Psoas muscle (tissue), 8 donors: ENCODE measurements around the gene HOXB9. TPM values are rescaled to one million over a fixed set of nuclear protein-coding genes. Genes with fewer than 3 reads are reported as not detected.

Experiments used
- ATAC-seq, 4 donors: fragments of 200-7000 bp; cut with Tn5 transposase; one replicate each; pipeline ENCODE4 v1.9.1; 2020; ENCODE audit warnings: moderate library complexity in 3 of 4, mild to moderate bottlenecking in 2 of 4
- DNase-seq, 2 donors: peaks; one replicate each; pipeline ENCODE4 v3.0.0-alpha.2; 2020
- H3K27ac ChIP-seq: fragments of 200-600 bp; one replicate; pipeline ENCODE4 v1.8.0; 2022
- H3K27me3 ChIP-seq, 3 donors: fragments of 200-600 bp in 1 of 3; one replicate each; pipeline versions ENCODE4 v1.6.1 to v1.8.0; 2013 to 2022; ENCODE audit warnings: low read length in 2 of 3, mild to moderate bottlenecking in 2 of 3, moderate library complexity in 1 of 3; ENCODE audit not compliant: insufficient read depth in 3 of 3
- H3K36me3 ChIP-seq, 2 donors: fragments of 200-600 bp in 1 of 2; one replicate each; pipeline versions ENCODE4 v1.6.1 to v1.8.0; 2013 to 2022; ENCODE audit warnings: low read depth in 1 of 2, mild to moderate bottlenecking in 1 of 2, moderate library complexity in 1 of 2; ENCODE audit not compliant: insufficient read depth in 1 of 2
- H3K4me1 ChIP-seq: fragments of 200-600 bp; one replicate; pipeline ENCODE4 v1.8.0; 2022
- H3K4me3 ChIP-seq: fragments of 200-600 bp; one replicate; pipeline ENCODE4 v1.8.0; 2022; ENCODE audit warnings: mild to moderate bottlenecking
- H3K9me3 ChIP-seq: fragments of 200-600 bp; one replicate; pipeline ENCODE4 v1.8.0; 2022
- WGBS, 3 donors: extraction: QIAGEN DNeasy Blood & Tissue Kit; methylation state at CpG; one replicate each; pipeline versions ENCODE4 v1.1.6 to v1.1.7; 2013; 5-methylcytosine and 5-hydroxymethylcytosine counted together
- intact Hi-C, 2 donors: fragments of 100-400 bp; cut with DNase I; formaldehyde crosslinking; loops; one replicate each; pipeline versions ENCODE4 v1.11.0 to v1.14.2; 2022
- polyA plus RNA-seq, 3 donors: library from polyadenylated mRNA; stranded (reverse); fragments of 200-250 nt; gene quantifications; one replicate each; pipeline ENCODE4 v1.2.3, GENCODE V29; 2013
- total RNA-seq, 4 donors: library from RNA; stranded (reverse); fragmentation: NEBNext Ultra II Directional in 2 of 4; extraction: Animal tissue kit (Norgen Biotek cat#: 25700) in 2 of 4; gene quantifications; one replicate each; pipeline versions ENCODE4 v1.2.1 to v1.2.4, GENCODE V29; 2021 to 2023
- TF ChIP-seq, protein P1 (sequence below): fragments of 200-600 bp; IDR thresholded peaks from one replicate; pipeline ENCODE4 v1.8.0; 2022; ENCODE audit warnings: antibody characterized with exemption
- donor health status: healthy with polysubstance abuse.
- donor health status: DM: no; HTN: no; CAD: no; lungs with moderate emphysema.
- donor health status: Bipolar disorder and iron deficiency.
- donor health status: healthy.
- donor health status: DM: yes; HTN: yes; CAD: no.
- donor health status: DM: no; HTN: no; CAD: no.
- donor health status: DM: no; HTN: no; CAD: no.
- donor health status: DM: yes; HTN: yes; CAD: no.

Gene HOXB9
- total and polyA plus RNA-seq, 7 donors, result 0.01 to 0.10 (median 0.03) TPM; not detected in 4

DNA sequence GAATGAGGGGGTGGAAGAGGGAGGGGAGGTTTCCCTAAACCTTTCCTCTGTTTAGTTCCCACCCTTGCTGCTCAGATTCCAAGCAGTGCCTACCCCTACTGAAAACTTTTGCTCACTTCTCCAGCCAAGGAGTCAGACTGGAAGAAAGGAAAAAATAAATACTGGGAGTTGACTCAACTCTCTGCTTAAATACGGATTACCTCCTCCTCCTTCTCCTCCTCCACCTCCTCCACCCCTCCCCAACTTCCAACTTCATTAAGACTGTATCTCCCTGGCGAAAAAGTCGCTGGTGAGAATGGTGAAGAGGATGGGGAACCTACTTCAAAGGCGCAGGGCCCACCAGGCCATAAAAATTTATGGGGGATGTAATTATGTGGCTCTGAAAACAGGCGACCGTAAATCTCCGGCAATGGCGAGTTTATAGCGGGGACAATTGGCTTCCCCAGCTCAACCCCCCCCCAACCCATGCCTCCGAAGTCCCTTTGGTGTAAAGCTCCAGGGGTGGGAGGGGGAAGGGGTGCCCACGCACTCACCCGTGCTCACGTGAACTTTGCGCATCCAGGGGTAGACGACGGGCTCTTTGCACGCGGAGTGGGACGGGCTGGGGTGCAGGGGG lies 48.7 kb downstream of the HOXB9 start:
- Histone ChIP-seq H3K4me1 (no peaks in the 10 kb centered on the region), H3K27me3 (peaks cover 1 to 91% (median 29%) of the 10 kb centered on the region in 3 donors), H3K36me3 (no peaks in the 10 kb centered on the region), H3K27ac (peak overlapping the region; percentile 65), H3K4me3 (peak overlapping the region; percentile 73), H3K9me3 (no peaks in the 10 kb centered on the region)
- 12 to 14% (median 12%) methylated on average over 13 to 19 of the region's 19 CpGs for WGBS, 3 donors
- TF ChIP-seq, protein P1, sequence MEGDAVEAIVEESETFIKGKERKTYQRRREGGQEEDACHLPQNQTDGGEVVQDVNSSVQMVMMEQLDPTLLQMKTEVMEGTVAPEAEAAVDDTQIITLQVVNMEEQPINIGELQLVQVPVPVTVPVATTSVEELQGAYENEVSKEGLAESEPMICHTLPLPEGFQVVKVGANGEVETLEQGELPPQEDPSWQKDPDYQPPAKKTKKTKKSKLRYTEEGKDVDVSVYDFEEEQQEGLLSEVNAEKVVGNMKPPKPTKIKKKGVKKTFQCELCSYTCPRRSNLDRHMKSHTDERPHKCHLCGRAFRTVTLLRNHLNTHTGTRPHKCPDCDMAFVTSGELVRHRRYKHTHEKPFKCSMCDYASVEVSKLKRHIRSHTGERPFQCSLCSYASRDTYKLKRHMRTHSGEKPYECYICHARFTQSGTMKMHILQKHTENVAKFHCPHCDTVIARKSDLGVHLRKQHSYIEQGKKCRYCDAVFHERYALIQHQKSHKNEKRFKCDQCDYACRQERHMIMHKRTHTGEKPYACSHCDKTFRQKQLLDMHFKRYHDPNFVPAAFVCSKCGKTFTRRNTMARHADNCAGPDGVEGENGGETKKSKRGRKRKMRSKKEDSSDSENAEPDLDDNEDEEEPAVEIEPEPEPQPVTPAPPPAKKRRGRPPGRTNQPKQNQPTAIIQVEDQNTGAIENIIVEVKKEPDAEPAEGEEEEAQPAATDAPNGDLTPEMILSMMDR, result no peak
- no peak for DNase-seq
- intact Hi-C loops, result no loop called here
- no peak for ATAC-seq

DNA sequence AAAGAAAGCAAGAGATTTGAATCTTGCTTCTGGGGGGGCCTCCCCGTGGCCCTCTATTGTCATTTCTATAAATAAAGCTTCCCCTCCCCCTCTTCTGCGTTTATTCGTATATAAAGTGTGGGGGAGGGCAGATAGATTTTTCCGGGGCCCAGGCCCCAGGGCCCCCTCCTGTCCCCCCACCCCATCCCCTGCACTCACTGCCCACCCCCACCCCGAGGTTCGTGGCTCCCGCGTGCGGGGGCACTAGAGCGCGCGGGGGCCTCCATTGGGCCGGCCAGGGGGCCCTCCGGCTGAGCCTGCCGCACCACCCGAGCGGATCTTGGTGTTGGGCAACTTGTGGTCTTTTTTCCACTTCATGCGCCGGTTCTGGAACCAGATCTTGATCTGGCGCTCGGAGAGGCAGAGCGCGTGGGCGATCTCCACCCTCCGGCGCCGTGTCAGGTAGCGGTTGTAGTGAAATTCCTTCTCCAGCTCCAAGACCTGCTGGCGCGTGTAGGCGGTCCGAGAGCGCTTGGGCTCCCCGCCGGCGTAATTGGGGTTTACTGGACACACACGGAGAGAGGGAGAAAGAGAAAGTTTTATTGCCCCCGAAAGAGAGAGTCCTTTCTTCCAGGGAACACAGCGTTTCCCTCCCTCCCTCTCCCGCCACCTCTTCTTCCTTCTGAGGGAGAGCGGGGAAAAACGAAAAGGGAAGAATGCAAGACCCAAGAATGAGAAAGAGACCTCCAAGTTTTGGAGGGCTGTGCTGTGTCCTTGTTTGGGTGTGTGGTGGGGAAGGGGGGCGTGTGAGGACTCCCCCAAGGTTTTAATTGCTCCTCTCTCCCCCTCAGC lies 49.5 kb downstream of the HOXB9 start:
- intact Hi-C loops, result no loop called here
- H3K9me3 ChIP-seq, result no peaks in the 10 kb centered on the region
- WGBS, 3 donors, result 18 to 24% (median 18%) methylated on average over 32 to 43 of the region's 43 CpGs
- DNase-seq (peak in 1 of 2 donors; percentile 78), ATAC-seq (peak in 2 of 4 donors; percentile 26 to 42)
- H3K4me3 ChIP-seq, result peak overlapping the region; percentile 73
- H3K36me3 ChIP-seq, result no peaks in the 10 kb centered on the region
- no peaks in the 10 kb centered on the region for H3K4me1 ChIP-seq
- peaks cover 4 to 83% (median 25%) of the 10 kb centered on the region in 3 donors for H3K27me3 ChIP-seq
- TF ChIP-seq, protein P1, result no peak
- H3K27ac ChIP-seq, result peak overlapping the region; percentile 6

GRCh38 chr17:48575673-48576478 lies 50.3 kb downstream of the HOXB9 start:
- intact Hi-C loops, result no loop called here
- TF ChIP-seq, protein P1, result no peak
- DNase-seq (no peak), ATAC-seq (no peak)
- H3K36me3 ChIP-seq, result no peaks in the 10 kb centered on the region
- H3K4me1 ChIP-seq, result no peaks in the 10 kb centered on the region
- H3K27me3 ChIP-seq, result peaks cover 4 to 79% (median 20%) of the 10 kb centered on the region in 3 donors
- WGBS, 3 donors, result 29 to 43% (median 34%) methylated on average over 22 of the region's 22 CpGs
- no peaks in the 10 kb centered on the region for H3K9me3 ChIP-seq
- peak overlapping the region; percentile 6 for H3K27ac ChIP-seq
- H3K4me3 ChIP-seq, result peak overlapping the region; percentile 73

- Histone ChIP-seq H3K27me3 (peaks cover 4 to 78% (median 23%) of the 10 kb centered on the region in 3 donors), H3K4me1 (no peaks in the 10 kb centered on the region), H3K9me3 (no peaks in the 10 kb centered on the region), H3K27ac (no peak overlapping the region), H3K36me3 (no peaks in the 10 kb centered on the region), H3K4me3 (no peak overlapping the region)
- TF ChIP-seq, protein P1, result no peak
- WGBS, 3 donors, result 61 to 72% (median 63%) methylated on average over 7 of the region's 7 CpGs
- ATAC-seq (no peak), DNase-seq (no peak)
- intact Hi-C loops, result no loop called here
Observed at GRCh38 chr17:48575066-48575582, 51.0 kb downstream of the HOXB9 start.
